ENCODE results near the gene PHYHIPL. TPM values are rescaled to one million over a fixed set of nuclear protein-coding genes. Genes with fewer than 3 reads are reported as not detected.

Gene PHYHIPL
- total and polyA plus RNA-seq, 2 of the 8 experiments (the other 6 are each of a cell fraction or from before 2014, with no cell fraction given), result 0.23 to 0.48 TPM

DNA sequence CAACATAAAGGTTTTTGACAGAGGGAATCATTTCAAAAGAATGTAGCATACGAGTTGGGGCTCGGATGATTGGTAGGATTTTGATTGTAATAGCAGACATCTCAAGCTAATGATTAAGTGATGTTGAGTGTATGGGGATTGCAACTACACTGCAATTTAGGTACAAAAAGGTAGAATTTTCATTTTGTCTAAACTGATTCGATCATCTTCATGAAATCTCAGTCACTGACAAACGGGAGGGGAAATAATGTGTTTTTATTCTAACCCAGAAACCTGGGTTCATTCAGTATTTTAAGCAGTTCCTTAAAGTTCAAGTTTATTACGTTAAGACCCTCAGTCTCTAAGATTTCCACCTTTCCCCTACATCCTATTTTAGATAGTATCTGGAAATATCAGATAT is 3.9 kb upstream of the PHYHIPL start:
- H2BK15ac ChIP-seq (ENCODE audit: low read length), result no peak overlapping the region
- no peak overlapping the region for H3K4me3 ChIP-seq (ENCODE audit: extremely low read depth in 1 of 4, insufficient read depth in 2 of 4, low read depth in 3 of 4, low read length in 4 of 4)
- CTCF ChIA-PET (ENCODE audit: partially characterized antibody), result no interaction called here
- no peak overlapping the region for H2BK12ac ChIP-seq (ENCODE audit: low read depth, low read length)
- no peak overlapping the region for H3K4ac ChIP-seq (replicated peaks; ENCODE audit: insufficient read length, low read depth, low read length)
- WGBS, 2 experiments (ENCODE audit: extremely low coverage in 1 of 2, insufficient coverage in 1 of 2, insufficient read length in 1 of 2, insufficient replicate concordance in 2 of 2, low coverage in 1 of 2, low lambda C conversion rate in 2 of 2, missing lambda C conversion rate in 1 of 2), result 92% methylated on average over 5 of the region's 5 CpGs; no CpG with 5 or more reads in 1 of the 2 experiments
- H3K27ac ChIP-seq (ENCODE audit: low read depth, low read length), result no peak overlapping the region
- no peak overlapping the region for H2BK5ac ChIP-seq (ENCODE audit: low read depth, low read length)
- no peaks in the 10 kb centered on the region for H3K79me1 ChIP-seq (ENCODE audit: low read depth, low read length)
- peaks cover 3% of the 10 kb centered on the region; the same call in 1 of the 2 replicates for H3K23me2 ChIP-seq (ENCODE audit: low read depth, low read length)
- H2AFZ ChIP-seq (ENCODE audit: low read length), result no peak overlapping the region
- FAIRE-seq (no peak), DNase-seq (ENCODE audit: low read depth in 1 of 2, low spot score in 2 of 2) (no peak)
- POLR2A ChIA-PET (ENCODE audit: partially characterized antibody), result no interaction called here
- peaks cover 0 to 3% of the 10 kb centered on the region in 2 experiments for H4K20me1 ChIP-seq (replicated peaks in 1 of 2; ENCODE audit: control insufficient read depth in 1 of 2, insufficient read depth in 2 of 2, low read length in 2 of 2)
- H3K36me3 ChIP-seq (ENCODE audit: control insufficient read depth in 2 of 4, insufficient read depth in 4 of 4, low read length in 3 of 4), result no peaks in the 10 kb centered on the region
- H2AK5ac ChIP-seq (ENCODE audit: low read depth, low read length), result no peak overlapping the region
- no peak overlapping the region for H3K9ac ChIP-seq (replicated peaks in 1 of 4; ENCODE audit: extremely low read depth in 1 of 4, low read depth in 3 of 4, low read length in 3 of 4)
- no peak overlapping the region for H3K4me2 ChIP-seq (ENCODE audit: insufficient read depth in 1 of 2, low read depth in 2 of 2, low read length in 2 of 2)
- no peak overlapping the region for H3K14ac ChIP-seq (ENCODE audit: insufficient read length)
- H3K56ac ChIP-seq (replicated peaks; ENCODE audit: insufficient read length, low read depth, low read length), result no peak overlapping the region
- H2BK120ac ChIP-seq (replicated peaks; ENCODE audit: low read depth, low read length), result no peak overlapping the region
- H3K18ac ChIP-seq (ENCODE audit: extremely low read depth, low read length), result no peak overlapping the region
- no peak overlapping the region for H3K23ac ChIP-seq (ENCODE audit: insufficient read length)
- no peak overlapping the region for H4K91ac ChIP-seq (replicated peaks; ENCODE audit: insufficient read length, low read length)
- no peak overlapping the region for H2BK20ac ChIP-seq (ENCODE audit: low read length)
- H3K27me3 ChIP-seq (replicated peaks in 1 of 4; ENCODE audit: control insufficient read depth in 3 of 4, extremely low read depth in 1 of 4, insufficient read depth in 3 of 4, low read length in 3 of 4), result peaks cover 8 to 32% (median 23%) of the 10 kb centered on the region in 4 experiments
- no peak overlapping the region for H4K5ac ChIP-seq (ENCODE audit: insufficient read length, low read depth, low read length)
- H4K8ac ChIP-seq (ENCODE audit: extremely low read depth, insufficient read depth, low read length), result no peak overlapping the region
- no peaks in the 10 kb centered on the region for H3K79me2 ChIP-seq (ENCODE audit: control insufficient read depth in 1 of 2, insufficient read depth in 2 of 2, low read length in 2 of 2)
- H3K4me1 ChIP-seq (replicated peaks in 1 of 4; ENCODE audit: control insufficient read depth in 3 of 4, insufficient read depth in 4 of 4, low read length in 3 of 4), result peaks cover 0 to 6% (median 4%) of the 10 kb centered on the region in 4 experiments; a peak in 5 of 7 replicates
- H3K9me3 ChIP-seq (ENCODE audit: insufficient read depth in 2 of 2, low read depth in 1 of 2, low read length in 1 of 2), result no peaks in the 10 kb centered on the region
- no peak for TF ChIP-seq GABPA (IDR thresholded peaks at IDR 0.05; ENCODE audit: borderline replicate concordance, insufficient read depth, low read length)
- no peak for TF ChIP-seq SAP30 (IDR thresholded peaks at IDR 0.05; ENCODE audit: insufficient read depth, insufficient replicate concordance, low read length)
- no peak for TF ChIP-seq CEBPB (IDR thresholded peaks at IDR 0.05; ENCODE audit: low read depth, low read length)
- TF ChIP-seq KDM4A (IDR thresholded peaks at IDR 0.05; ENCODE audit: low read depth, low read length, severe bottlenecking), result no peak
- TF ChIP-seq GTF2F1 (IDR thresholded peaks at IDR 0.05; ENCODE audit: borderline replicate concordance, low read depth, low read length), result no peak
- TF ChIP-seq YY1 (IDR thresholded peaks at IDR 0.05; ENCODE audit: low read depth, low read length), result no peak
- no peak for TF ChIP-seq SP1 (IDR thresholded peaks at IDR 0.05; ENCODE audit: low read depth, low read length)
